22Rv1 (cell line): ENCODE data around the gene GP5.

ENCODE experiments used
- ZFX ChIP-seq: fragments of 450-650 bp; IDR thresholded peaks from 2 replicates; pipeline ENCODE4 v1.6.1; 2017; ENCODE audit warnings: antibody characterized with exemption, borderline replicate concordance
- TF ChIP-seq, protein P1 (sequence below): fragments of 450-650 bp; IDR thresholded peaks from 2 replicates; pipeline ENCODE4 v1.5.1; 2017; ENCODE audit warnings: mild to moderate bottlenecking

DNA sequence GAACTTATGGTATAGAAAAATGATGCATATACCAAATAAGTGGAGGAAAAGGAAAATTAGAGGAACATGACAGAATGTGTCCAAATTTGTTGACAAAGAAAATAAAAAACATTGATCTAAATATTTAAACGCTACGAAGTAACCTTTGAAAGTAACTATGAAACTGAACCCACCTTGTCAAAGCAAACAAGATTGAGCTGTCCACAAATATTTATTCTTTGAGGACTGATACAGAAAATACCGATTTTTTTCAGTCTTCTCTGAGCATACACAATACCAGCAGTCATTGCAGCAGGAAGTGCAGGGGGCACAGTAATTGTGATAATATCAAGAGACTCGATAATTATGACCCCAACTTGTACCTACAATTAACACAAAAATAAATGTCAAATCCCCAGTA is 47.7 kb upstream of the GP5 start:
- TF ChIP-seq, protein P1, sequence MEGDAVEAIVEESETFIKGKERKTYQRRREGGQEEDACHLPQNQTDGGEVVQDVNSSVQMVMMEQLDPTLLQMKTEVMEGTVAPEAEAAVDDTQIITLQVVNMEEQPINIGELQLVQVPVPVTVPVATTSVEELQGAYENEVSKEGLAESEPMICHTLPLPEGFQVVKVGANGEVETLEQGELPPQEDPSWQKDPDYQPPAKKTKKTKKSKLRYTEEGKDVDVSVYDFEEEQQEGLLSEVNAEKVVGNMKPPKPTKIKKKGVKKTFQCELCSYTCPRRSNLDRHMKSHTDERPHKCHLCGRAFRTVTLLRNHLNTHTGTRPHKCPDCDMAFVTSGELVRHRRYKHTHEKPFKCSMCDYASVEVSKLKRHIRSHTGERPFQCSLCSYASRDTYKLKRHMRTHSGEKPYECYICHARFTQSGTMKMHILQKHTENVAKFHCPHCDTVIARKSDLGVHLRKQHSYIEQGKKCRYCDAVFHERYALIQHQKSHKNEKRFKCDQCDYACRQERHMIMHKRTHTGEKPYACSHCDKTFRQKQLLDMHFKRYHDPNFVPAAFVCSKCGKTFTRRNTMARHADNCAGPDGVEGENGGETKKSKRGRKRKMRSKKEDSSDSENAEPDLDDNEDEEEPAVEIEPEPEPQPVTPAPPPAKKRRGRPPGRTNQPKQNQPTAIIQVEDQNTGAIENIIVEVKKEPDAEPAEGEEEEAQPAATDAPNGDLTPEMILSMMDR: no peak
- no peak for TF ChIP-seq ZFX
